Measurements from ENCODE around the gene GIT1. TPM values are rescaled to one million over a fixed set of nuclear protein-coding genes. Genes with fewer than 3 reads are reported as not detected.

Gene GIT1
- 14.3 and 22.7 TPM in 2 replicates for total RNA-seq

DNA sequence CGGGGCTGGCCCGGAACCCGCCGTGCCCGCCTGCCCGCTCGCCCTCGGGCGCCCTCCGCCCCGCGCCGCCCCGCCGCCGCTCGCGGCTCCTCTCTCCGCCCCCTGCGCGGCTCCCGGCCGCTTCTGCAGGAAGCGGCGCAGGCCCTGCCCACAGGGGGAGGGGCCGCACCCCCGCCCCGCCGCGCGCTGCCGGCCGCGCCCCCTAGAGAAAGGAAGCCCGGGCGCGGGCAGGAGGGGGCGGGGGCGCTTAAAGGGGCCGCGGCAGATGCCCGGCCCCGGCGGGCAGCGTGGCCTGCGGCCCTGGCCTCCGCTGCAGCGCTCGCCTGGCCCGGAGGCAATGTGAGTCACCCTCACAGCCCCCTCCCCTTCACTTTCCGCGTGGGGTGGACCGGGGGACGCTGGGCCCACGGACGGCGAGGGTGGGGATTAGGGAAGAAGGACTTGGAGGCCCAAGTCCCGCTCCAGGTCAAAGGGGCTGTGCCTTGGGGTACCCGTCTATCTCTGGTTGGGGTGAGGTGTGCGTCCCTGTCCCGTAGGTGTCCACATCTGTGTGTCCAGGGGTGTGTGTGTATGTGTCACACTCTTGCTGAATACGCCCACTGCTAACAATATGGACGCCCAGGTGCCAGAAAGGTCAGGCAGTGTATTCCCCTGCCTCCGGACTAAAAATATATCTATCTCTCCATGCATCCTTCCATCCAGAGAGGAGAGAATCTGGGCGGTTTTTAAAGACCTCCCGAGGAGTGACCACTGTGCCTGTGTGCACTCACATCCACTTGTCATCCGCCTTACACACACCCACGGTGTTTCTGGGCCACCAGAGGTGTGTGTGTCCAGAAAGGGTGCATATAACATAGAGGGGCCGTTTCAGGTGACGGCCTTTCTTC lies at the start of gene GIT1:
GIT1 (minus strand) TSS at position 125 of the 887 bp plus-strand sequence. CDS start 270 bp downstream, outside the sequence.

GRCh38 chr17:29622337-29623282 lies 33.2 kb upstream of the GIT1 start, which contains the start of gene CORO6:
Gene CORO6 (minus strand): TSS chr17:29622912. CDS start chr17:29621421, 1,491 bp downstream.

DNA sequence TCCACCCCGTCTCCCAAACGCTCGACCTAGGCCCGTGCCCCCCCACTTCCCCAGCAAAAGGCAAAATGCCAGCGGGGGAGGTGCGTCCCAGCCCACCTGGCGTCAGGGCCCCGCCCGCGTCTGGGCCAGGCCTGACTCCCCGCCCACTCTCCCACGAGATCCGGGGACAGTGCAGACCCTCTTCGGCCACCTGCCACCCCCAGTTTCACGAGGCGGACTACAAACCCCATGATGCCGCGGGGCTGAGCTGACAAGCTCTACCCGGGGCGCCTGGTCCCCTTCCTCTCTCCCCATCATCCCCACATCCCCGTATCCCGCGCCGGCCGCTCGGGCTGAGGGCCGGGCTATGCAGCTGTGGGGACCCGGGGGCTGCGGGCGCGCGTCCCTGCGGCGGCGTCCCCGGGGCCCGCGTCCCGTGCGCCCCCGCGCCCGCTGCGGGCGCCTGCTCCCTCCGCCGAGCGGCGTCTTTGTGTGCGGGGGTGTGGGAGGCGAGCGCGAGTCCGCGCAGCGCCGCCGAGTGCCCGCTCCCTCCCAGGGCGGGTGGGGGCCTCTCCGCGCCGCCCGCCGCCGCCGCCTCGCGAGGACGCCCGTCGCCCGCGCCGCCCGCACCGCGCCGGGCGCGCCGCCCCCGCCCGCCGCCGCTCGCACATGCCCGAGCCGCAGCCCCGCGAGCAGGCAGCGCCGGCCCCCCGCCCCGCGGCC lies 3.6 kb upstream of the GIT1 start, which contains the start of gene ANKRD13B:
ANKRD13B (plus strand) TSS at position 283 of the 702 bp plus-strand sequence. CDS start 490 bp downstream, outside the sequence.

DNA sequence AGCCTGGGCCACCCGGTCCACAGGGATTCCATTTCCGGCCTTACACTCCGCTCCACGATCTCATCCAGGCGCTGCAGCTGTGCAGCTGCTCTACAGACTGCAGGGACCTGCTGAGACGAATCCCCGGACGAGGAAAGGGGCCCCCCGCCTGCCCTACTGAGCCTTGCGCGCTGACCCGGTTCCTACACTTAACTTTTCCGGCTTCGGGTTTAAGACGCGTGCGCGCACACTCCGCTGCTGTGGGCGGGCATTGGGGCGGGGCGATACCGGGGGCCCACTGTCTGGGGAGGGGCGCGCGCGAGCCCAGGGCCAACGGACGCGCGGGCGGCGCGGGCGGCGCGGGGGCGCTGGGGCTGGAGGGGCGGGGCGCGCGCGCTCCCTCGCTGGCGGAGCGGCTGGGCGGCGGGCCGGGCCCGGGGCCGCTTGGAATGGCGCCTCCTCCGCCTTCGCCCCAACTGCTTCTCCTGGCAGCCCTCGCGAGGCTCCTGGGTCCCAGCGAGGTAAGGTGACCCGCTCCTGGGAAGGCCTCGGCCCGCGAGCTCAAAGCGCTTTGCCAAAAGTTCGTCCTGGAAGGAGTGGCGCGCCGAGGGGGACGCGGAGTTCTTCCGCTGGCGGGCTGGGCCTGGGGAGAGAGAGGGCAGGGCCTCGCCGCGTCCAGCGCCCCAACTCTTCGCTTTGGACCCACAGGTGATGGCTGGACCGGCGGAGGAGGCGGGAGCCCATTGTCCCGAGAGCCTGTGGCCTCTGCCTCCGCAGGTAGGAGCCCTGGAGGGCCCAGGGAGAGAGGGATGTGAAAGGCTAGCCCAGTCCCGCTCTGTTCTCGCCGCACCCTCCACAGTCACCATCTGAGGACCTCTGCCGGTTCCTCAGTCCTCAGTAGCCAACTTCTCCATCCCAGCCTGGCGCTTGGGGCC lies 20.9 kb downstream of the GIT1 start, which contains the start of gene TP53I13:
TP53I13 (plus strand) TSS at position 371 of the 914 bp plus-strand sequence; CDS start at position 429, 58 bp downstream.

GRCh38 chr17:29566473-29567303 lies 22.8 kb downstream of the GIT1 start, which contains the start of gene ABHD15:
Gene ABHD15 (minus strand): TSS chr17:29567037. CDS start chr17:29566966, 71 bp downstream.

Other genes starting within 250 kb of the GIT1 start
- 34.0 and 38.3 TPM in 2 replicates for gene TAOK1, start 199.3 kb downstream of the GIT1 start, total RNA-seq
- gene ABHD15, start 22.6 kb downstream of the GIT1 start, total RNA-seq, result 7.7 and 8.2 TPM in 2 replicates
- gene TP53I13, start 20.9 kb downstream of the GIT1 start, total RNA-seq, result 25.4 and 35.0 TPM in 2 replicates
- 5.2 and 10.9 TPM in 2 replicates for gene ANKRD13B, start 3.5 kb upstream of the GIT1 start, total RNA-seq
- gene CORO6, start 33.3 kb upstream of the GIT1 start, total RNA-seq, result 9.6 and 10.2 TPM in 2 replicates